HG03108 (cell line): ENCODE measurements around the gene NKAIN2.
"Not testable (repeated sequence)": the region's sequence is repeated elsewhere in the genome, so short reads cannot be mapped to it uniquely, and the experiment has no call there.

Source experiments
- ATAC-seq: cut with Tn5 transposase; IDR thresholded peaks from one replicate; pipeline ENCODE4 v1.9.1; 2021; ENCODE audit warnings: moderate library complexity; ENCODE audit not compliant: unreplicated experiment

NKAIN2 gene

DNA sequence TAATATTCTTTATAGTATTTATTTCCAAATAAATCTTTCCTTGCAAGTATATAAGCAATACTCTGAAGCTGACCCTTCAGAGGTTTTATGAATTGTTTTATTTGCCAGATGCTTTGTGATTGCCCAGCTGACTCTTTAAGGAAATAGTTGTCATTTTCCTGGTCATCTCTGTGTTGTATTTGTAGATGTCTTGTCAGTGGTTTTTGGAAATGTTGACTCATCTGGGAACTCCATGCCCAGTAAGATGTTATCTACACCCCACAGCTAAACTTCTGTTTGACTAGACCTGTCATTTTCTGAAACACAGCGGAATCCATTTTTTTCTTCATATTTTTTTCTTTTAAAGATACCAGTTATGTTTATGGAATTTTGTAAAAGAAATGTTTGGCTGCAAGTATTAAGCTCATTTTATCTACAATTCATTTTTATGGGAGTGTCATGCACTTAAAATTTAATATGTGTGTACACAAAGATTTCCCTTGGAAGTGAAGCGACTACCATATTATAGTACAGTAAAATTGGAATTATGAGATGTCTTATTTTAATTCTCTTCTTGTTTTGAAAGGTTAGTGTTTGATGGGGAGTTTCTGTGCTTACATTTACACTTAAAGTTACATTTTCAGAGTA, 491.0 kb downstream of the NKAIN2 start:
- ATAC-seq, result no peak

GRCh38 chr6:124297507-124297906, 493.8 kb downstream of the NKAIN2 start:
- no peak for ATAC-seq

- no peak for ATAC-seq
These were observed 495.1 kb downstream of the NKAIN2 start for GRCh38 chr6:124298730-124299129.

DNA sequence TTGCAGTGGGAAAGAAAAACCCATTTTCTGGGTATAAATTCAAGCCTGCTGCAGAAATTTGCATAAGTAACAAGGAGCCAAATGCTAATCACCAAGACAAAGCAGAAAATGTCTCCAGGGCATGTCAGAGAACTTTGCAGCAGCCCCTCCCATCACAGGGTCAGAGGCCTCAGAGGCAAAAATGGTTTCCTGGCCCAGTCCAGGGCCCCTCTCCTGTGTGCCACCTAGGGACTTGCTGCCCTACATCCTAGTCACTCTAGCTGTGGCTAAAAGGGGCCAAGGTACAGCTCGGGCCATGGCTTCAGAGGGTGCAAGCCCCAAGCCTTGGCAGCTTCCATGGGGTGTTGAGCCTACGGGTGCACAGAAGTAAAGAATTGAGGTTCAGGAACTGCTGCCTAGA, 497.2 kb downstream of the NKAIN2 start:
- not testable (repeated sequence) for ATAC-seq

DNA sequence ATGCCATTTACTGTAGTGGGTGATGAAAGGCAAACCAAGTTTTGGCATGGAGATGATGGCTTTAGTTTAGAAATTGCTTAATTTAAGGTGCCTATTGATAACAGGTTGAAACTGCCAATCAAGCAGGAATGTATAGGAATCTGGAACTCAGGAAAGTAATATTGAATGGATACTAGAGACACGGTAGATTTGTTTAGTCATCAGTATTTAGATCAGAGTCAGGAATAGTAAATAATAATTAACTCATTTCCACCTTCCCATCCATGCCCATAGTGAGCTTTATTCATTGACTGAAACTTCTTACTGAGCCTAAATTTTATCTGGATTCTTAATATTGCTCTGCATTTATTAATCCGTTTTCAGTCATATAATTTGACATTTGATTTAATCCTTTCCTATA, 500.3 kb downstream of the NKAIN2 start:
- no peak for ATAC-seq

- no peak for ATAC-seq
These were observed 506.5 kb downstream of the NKAIN2 start for GRCh38 chr6:124310139-124310538.

GRCh38 chr6:124319410-124319809, 515.7 kb downstream of the NKAIN2 start:
- no peak for ATAC-seq

DNA sequence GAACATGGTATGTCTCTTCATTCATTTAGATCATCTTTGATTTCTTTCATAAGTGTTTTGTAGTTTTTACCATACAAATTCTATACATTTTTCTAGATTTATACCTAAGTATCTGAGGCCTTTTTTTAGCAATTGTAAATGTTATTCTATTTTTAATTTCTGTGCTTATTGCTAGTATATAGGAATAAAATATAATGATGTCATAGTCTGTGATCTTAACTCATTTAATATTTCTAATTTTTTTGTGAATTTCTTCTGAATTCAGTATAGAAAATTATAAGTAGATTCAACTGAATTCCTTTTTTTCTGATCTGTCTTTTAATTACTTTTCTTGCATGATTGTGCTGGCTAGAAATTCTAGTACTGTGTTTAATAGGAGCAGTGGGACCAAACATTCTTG, 520.6 kb downstream of the NKAIN2 start:
- ATAC-seq, result no peak

DNA sequence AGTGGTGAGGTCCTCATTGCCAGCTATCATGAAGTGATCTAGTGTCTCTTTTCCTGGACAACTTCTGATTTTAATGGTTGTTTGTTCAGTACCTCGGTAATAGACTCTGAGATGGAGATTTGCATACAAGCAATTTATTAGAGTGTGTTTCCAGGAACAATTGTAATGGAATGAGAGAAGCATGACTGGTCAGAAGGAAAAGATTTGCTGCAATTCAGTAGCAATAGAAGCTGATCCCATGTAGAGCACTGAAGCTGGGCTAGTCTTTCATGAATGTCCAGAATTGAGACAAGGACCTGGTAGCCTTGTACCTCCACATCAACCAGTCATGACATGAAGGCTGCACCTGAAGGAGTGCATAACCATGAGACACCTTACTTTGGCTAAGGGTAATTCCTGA, 526.5 kb downstream of the NKAIN2 start:
- ATAC-seq, result no peak

- ATAC-seq, result no peak
These were observed 530.7 kb downstream of the NKAIN2 start for GRCh38 chr6:124334359-124334758.

DNA sequence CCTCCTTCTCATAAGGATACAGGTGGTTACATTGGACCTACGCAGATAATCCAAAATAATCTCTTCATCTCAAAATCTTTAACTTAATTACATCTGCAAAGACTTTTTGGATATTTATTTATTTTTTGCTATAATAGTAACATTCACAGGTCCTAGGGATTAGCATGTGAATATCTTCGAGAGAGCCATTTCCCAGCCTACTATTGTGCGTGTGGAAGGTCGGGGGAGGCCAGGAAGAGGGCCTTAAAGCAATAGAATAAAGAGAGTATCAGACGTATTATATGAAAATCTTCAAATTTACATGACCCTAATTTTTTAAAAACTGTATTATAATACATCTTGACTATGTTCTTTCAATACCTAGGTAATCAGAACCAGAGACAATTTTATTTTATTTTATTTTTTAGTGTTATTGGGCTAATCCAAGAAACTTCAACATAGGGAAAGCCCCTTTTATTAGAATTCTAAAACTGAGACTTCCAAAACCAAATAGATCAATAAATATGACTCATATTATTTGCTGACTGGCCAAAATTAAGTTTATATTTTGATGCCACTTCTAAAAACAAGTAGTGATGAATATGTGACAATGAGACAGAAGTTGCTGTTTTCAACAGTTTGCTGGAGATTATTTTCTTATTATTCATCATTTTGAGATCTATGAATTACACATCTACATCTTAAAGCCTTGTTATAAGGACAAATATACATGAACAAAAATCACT, 536.1 kb downstream of the NKAIN2 start:
- ATAC-seq, result no peak

GRCh38 chr6:124348339-124348738, 544.7 kb downstream of the NKAIN2 start:
- not testable (repeated sequence) for ATAC-seq

DNA sequence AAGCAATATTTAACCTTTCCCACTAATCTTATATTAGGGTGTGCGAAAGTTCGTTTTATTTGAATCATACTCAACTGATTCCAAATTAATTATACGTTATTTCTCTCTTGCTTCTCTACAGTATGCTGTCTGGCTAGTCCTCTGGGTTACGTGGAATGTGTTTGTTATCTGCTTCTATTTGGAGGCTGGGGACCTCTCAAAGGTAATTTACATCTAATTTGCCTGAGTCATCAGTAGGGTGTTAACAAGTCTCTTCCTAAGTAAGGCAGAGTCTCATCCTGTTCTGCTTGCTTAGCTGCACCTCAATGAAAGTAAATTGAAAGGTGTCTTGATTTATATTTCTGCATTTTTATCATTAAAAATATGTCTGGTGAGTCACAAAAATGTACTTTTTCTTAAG, 551.5 kb downstream of the NKAIN2 start:
- ATAC-seq, result no peak

GRCh38 chr6:124356276-124356810, 552.7 kb downstream of the NKAIN2 start:
- ATAC-seq, result no peak

- no peak for ATAC-seq
These were observed 553.1 kb downstream of the NKAIN2 start for GRCh38 chr6:124356811-124357210.

DNA sequence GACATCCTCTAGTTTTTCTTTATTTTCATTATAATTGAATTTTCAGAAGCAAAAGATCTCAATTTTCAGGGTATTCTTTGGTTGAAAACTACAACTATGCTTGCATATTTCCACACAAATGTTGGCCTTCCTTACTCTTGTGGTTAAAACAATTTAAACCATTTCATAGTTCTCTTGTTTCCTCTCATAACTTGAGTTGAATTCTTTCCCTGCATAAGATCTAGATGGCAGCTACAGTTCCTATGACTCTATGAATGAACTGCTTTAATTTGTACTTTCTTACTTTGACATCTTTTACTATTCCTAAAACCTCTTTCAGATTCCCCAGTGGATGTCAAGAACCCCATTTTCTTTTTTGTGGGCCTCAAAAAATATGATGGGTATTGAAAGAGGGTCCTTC, 564.5 kb downstream of the NKAIN2 start:
- ATAC-seq, result no peak

GRCh38 chr6:124371974-124372475, 568.4 kb downstream of the NKAIN2 start:
- ATAC-seq, result no peak

GRCh38 chr6:124373386-124373785, 569.7 kb downstream of the NKAIN2 start:
- ATAC-seq, result no peak

GRCh38 chr6:124389127-124389526, 585.5 kb downstream of the NKAIN2 start:
- ATAC-seq, result no peak

- no peak for ATAC-seq
These were observed 589.9 kb downstream of the NKAIN2 start for GRCh38 chr6:124393536-124393935.

- ATAC-seq, result no peak
These were observed 592.7 kb downstream of the NKAIN2 start for GRCh38 chr6:124396361-124396760.

- ATAC-seq, result no peak
These were observed 596.8 kb downstream of the NKAIN2 start for GRCh38 chr6:124400261-124400999.
